ENCODE measurements around the gene SLC7A1. TPM values are rescaled to one million over a fixed set of nuclear protein-coding genes. Genes with fewer than 3 reads are reported as not detected.

Gene SLC7A1
- polyA plus RNA-seq, 4 donors, result 3.2 to 34.6 (median 7.5) TPM

GRCh38 chr13:29546662-29547061 is 48.8 kb downstream of the SLC7A1 start:
- Histone ChIP-seq H3K4me1 (ENCODE audit: control insufficient read depth in 3 of 3, insufficient read depth in 2 of 3, low read depth in 1 of 3, low read length in 2 of 3) (peaks cover 0 to 3% (median 0%) of the 10 kb centered on the region in 3 donors), H3K9me3 (ENCODE audit: control insufficient read depth in 2 of 2, insufficient read depth in 1 of 2, low read depth in 1 of 2, low read length in 1 of 2) (no peaks in the 10 kb centered on the region), H3K27ac (ENCODE audit: low read depth in 1 of 3, low read length in 2 of 3) (no peak overlapping the region), H3K36me3 (ENCODE audit: control insufficient read depth in 3 of 3, insufficient read depth in 2 of 3, low read depth in 1 of 3, low read length in 3 of 3) (peaks cover 0 to 17% (median 0%) of the 10 kb centered on the region in 3 donors), H3K27me3 (ENCODE audit: control insufficient read depth in 3 of 3, insufficient read depth in 3 of 3, low read length in 3 of 3) (no peaks in the 10 kb centered on the region), H3K4me3 (ENCODE audit: low read depth in 1 of 3, low read length in 3 of 3) (no peak overlapping the region)
- FAIRE-seq, result no peak
- DNase-seq, result no peak
- 91 to 92% (median 91%) methylated on average over 8 of the region's 8 CpGs for WGBS, 3 donors

- WGBS, 3 donors, result 90 to 98% (median 94%) methylated on average over 8 of the region's 8 CpGs
- H3K36me3 ChIP-seq (ENCODE audit: control insufficient read depth in 3 of 3, insufficient read depth in 2 of 3, low read depth in 1 of 3, low read length in 3 of 3), result peaks cover 0 to 12% (median 0%) of the 10 kb centered on the region in 3 donors
- H3K27ac ChIP-seq (ENCODE audit: low read depth in 1 of 3, low read length in 2 of 3), result no peak overlapping the region
- FAIRE-seq (no peak), DNase-seq (no peak)
- H3K4me1 ChIP-seq (ENCODE audit: control insufficient read depth in 3 of 3, insufficient read depth in 2 of 3, low read depth in 1 of 3, low read length in 2 of 3), result peaks cover 0 to 3% (median 0%) of the 10 kb centered on the region in 3 donors
- H3K27me3 ChIP-seq (ENCODE audit: control insufficient read depth in 3 of 3, insufficient read depth in 3 of 3, low read length in 3 of 3), result no peaks in the 10 kb centered on the region
- H3K4me3 ChIP-seq (ENCODE audit: low read depth in 1 of 3, low read length in 3 of 3), result no peak overlapping the region
- H3K9me3 ChIP-seq (ENCODE audit: control insufficient read depth in 2 of 2, insufficient read depth in 1 of 2, low read depth in 1 of 2, low read length in 1 of 2), result no peaks in the 10 kb centered on the region
Measured at GRCh38 chr13:29545988-29546387, 49.5 kb downstream of the SLC7A1 start.

- Histone ChIP-seq H3K27ac (ENCODE audit: low read depth in 1 of 3, low read length in 2 of 3) (peak overlapping the region in 2 of 3 donors; percentile 14 to 27), H3K36me3 (ENCODE audit: control insufficient read depth in 3 of 3, insufficient read depth in 2 of 3, low read depth in 1 of 3, low read length in 3 of 3) (peaks cover 0 to 9% (median 0%) of the 10 kb centered on the region in 3 donors), H3K4me1 (ENCODE audit: control insufficient read depth in 3 of 3, insufficient read depth in 2 of 3, low read depth in 1 of 3, low read length in 2 of 3) (peaks cover 0 to 3% (median 0%) of the 10 kb centered on the region in 3 donors), H3K9me3 (ENCODE audit: control insufficient read depth in 2 of 2, insufficient read depth in 1 of 2, low read depth in 1 of 2, low read length in 1 of 2) (no peaks in the 10 kb centered on the region), H3K27me3 (ENCODE audit: control insufficient read depth in 3 of 3, insufficient read depth in 3 of 3, low read length in 3 of 3) (no peaks in the 10 kb centered on the region), H3K4me3 (ENCODE audit: low read depth in 1 of 3, low read length in 3 of 3) (no peak overlapping the region)
- FAIRE-seq, result no peak
- WGBS, 3 donors, result 47 to 75% (median 57%) methylated on average over 15 to 16 of the region's 16 CpGs
- DNase-seq, result peak; percentile 43 to 95
Measured at GRCh38 chr13:29543230-29544215, 52.0 kb downstream of the SLC7A1 start.

GRCh38 chr13:29542381-29542780 is 53.1 kb downstream of the SLC7A1 start:
- DNase-seq (no peak), FAIRE-seq (no peak)
- Histone ChIP-seq H3K4me3 (ENCODE audit: low read depth in 1 of 3, low read length in 3 of 3) (no peak overlapping the region), H3K36me3 (ENCODE audit: control insufficient read depth in 3 of 3, insufficient read depth in 2 of 3, low read depth in 1 of 3, low read length in 3 of 3) (peaks cover 0 to 9% (median 0%) of the 10 kb centered on the region in 3 donors), H3K27me3 (ENCODE audit: control insufficient read depth in 3 of 3, insufficient read depth in 3 of 3, low read length in 3 of 3) (no peaks in the 10 kb centered on the region), H3K4me1 (ENCODE audit: control insufficient read depth in 3 of 3, insufficient read depth in 2 of 3, low read depth in 1 of 3, low read length in 2 of 3) (peaks cover 0 to 2% (median under 1%) of the 10 kb centered on the region in 3 donors), H3K27ac (ENCODE audit: low read depth in 1 of 3, low read length in 2 of 3) (no peak overlapping the region), H3K9me3 (ENCODE audit: control insufficient read depth in 2 of 2, insufficient read depth in 1 of 2, low read depth in 1 of 2, low read length in 1 of 2) (no peaks in the 10 kb centered on the region)
- 95 to 98% (median 97%) methylated on average over 8 of the region's 8 CpGs for WGBS, 3 donors

- 81 to 85% (median 84%) methylated on average over 4 of the region's 4 CpGs for WGBS, 3 donors
- Histone ChIP-seq H3K4me1 (ENCODE audit: control insufficient read depth in 3 of 3, insufficient read depth in 2 of 3, low read depth in 1 of 3, low read length in 2 of 3) (peaks cover 0 to 7% (median 2%) of the 10 kb centered on the region in 3 donors), H3K4me3 (ENCODE audit: low read depth in 1 of 3, low read length in 3 of 3) (no peak overlapping the region), H3K9me3 (ENCODE audit: control insufficient read depth in 2 of 2, insufficient read depth in 1 of 2, low read depth in 1 of 2, low read length in 1 of 2) (no peaks in the 10 kb centered on the region), H3K36me3 (ENCODE audit: control insufficient read depth in 3 of 3, insufficient read depth in 2 of 3, low read depth in 1 of 3, low read length in 3 of 3) (peaks cover 0 to 9% (median 0%) of the 10 kb centered on the region in 3 donors), H3K27me3 (ENCODE audit: control insufficient read depth in 3 of 3, insufficient read depth in 3 of 3, low read length in 3 of 3) (no peaks in the 10 kb centered on the region), H3K27ac (ENCODE audit: low read depth in 1 of 3, low read length in 2 of 3) (no peak overlapping the region)
- FAIRE-seq (no peak), DNase-seq (no peak)
Measured at GRCh38 chr13:29541400-29541799, 54.1 kb downstream of the SLC7A1 start.

GRCh38 chr13:29540799-29541198 is 54.7 kb downstream of the SLC7A1 start:
- H3K36me3 ChIP-seq (ENCODE audit: control insufficient read depth in 3 of 3, insufficient read depth in 2 of 3, low read depth in 1 of 3, low read length in 3 of 3), result peaks cover 0 to 12% (median 0%) of the 10 kb centered on the region in 3 donors
- 84 to 92% (median 91%) methylated on average over 5 of the region's 5 CpGs for WGBS, 3 donors
- DNase-seq (no peak), FAIRE-seq (no peak)
- no peak overlapping the region for H3K4me3 ChIP-seq (ENCODE audit: low read depth in 1 of 3, low read length in 3 of 3)
- H3K9me3 ChIP-seq (ENCODE audit: control insufficient read depth in 2 of 2, insufficient read depth in 1 of 2, low read depth in 1 of 2, low read length in 1 of 2), result no peaks in the 10 kb centered on the region
- H3K4me1 ChIP-seq (ENCODE audit: control insufficient read depth in 3 of 3, insufficient read depth in 2 of 3, low read depth in 1 of 3, low read length in 2 of 3), result peaks cover 0 to 7% (median 2%) of the 10 kb centered on the region in 3 donors
- no peaks in the 10 kb centered on the region for H3K27me3 ChIP-seq (ENCODE audit: control insufficient read depth in 3 of 3, insufficient read depth in 3 of 3, low read length in 3 of 3)
- H3K27ac ChIP-seq (ENCODE audit: low read depth in 1 of 3, low read length in 2 of 3), result no peak overlapping the region

- no peak for FAIRE-seq
- Histone ChIP-seq H3K27me3 (ENCODE audit: control insufficient read depth in 3 of 3, insufficient read depth in 3 of 3, low read length in 3 of 3) (no peaks in the 10 kb centered on the region), H3K36me3 (ENCODE audit: control insufficient read depth in 3 of 3, insufficient read depth in 2 of 3, low read depth in 1 of 3, low read length in 3 of 3) (peaks cover 0 to 14% (median 0%) of the 10 kb centered on the region in 3 donors), H3K27ac (ENCODE audit: low read depth in 1 of 3, low read length in 2 of 3) (no peak overlapping the region), H3K9me3 (ENCODE audit: control insufficient read depth in 2 of 2, insufficient read depth in 1 of 2, low read depth in 1 of 2, low read length in 1 of 2) (no peaks in the 10 kb centered on the region), H3K4me3 (ENCODE audit: low read depth in 1 of 3, low read length in 3 of 3) (no peak overlapping the region), H3K4me1 (ENCODE audit: control insufficient read depth in 3 of 3, insufficient read depth in 2 of 3, low read depth in 1 of 3, low read length in 2 of 3) (peaks cover 0 to 7% (median 2%) of the 10 kb centered on the region in 3 donors)
- WGBS, 3 donors, result 86 to 92% (median 91%) methylated on average over 5 of the region's 5 CpGs
- DNase-seq, result no peak
Measured at GRCh38 chr13:29540334-29540733, 55.2 kb downstream of the SLC7A1 start.

- Histone ChIP-seq H3K27ac (ENCODE audit: low read depth in 1 of 3, low read length in 2 of 3) (no peak overlapping the region), H3K27me3 (ENCODE audit: control insufficient read depth in 3 of 3, insufficient read depth in 3 of 3, low read length in 3 of 3) (no peaks in the 10 kb centered on the region), H3K4me1 (ENCODE audit: control insufficient read depth in 3 of 3, insufficient read depth in 2 of 3, low read depth in 1 of 3, low read length in 2 of 3) (peaks cover 0 to 7% (median 2%) of the 10 kb centered on the region in 3 donors), H3K9me3 (ENCODE audit: control insufficient read depth in 2 of 2, insufficient read depth in 1 of 2, low read depth in 1 of 2, low read length in 1 of 2) (no peaks in the 10 kb centered on the region), H3K36me3 (ENCODE audit: control insufficient read depth in 3 of 3, insufficient read depth in 2 of 3, low read depth in 1 of 3, low read length in 3 of 3) (peaks cover 0 to 15% (median 0%) of the 10 kb centered on the region in 3 donors), H3K4me3 (ENCODE audit: low read depth in 1 of 3, low read length in 3 of 3) (no peak overlapping the region)
- WGBS, 3 donors, result 80 to 95% (median 93%) methylated on average over 2 of the region's 2 CpGs
- no peak for DNase-seq
- no peak for FAIRE-seq
Measured at GRCh38 chr13:29539856-29540255, 55.6 kb downstream of the SLC7A1 start.
